Neural progenitor cell (in vitro differentiated cells): ENCODE data around the gene STX1B. TPM values are rescaled to one million over a fixed set of nuclear protein-coding genes. Genes with fewer than 3 reads are reported as not detected.

Experiments used
- DNase-seq: peaks from one replicate; pipeline ENCODE4 v3.0.0-alpha.2; 2016; ENCODE audit warnings: low spot score
- H2AFZ ChIP-seq: fragments of 200-600 bp; sonication (generic); replicated peaks from 2 replicates; pipeline ENCODE4 v1.6.1; 2016; ENCODE audit warnings: antibody characterized with exemption
- H3F3A ChIP-seq: fragments of 200-600 bp; sonication (generic); 2 replicates; pipeline ENCODE4 v1.6.1; 2016; ENCODE audit warnings: antibody characterized with exemption, low read depth
- H3K27ac ChIP-seq: fragments of 200-600 bp; sonication (generic); 2 replicates; pipeline ENCODE4 v1.5.1; 2016; ENCODE audit warnings: mild to moderate bottlenecking
- H3K27me3 ChIP-seq: fragments of 200-600 bp; sonication (generic); 2 replicates; pipeline ENCODE4 v1.6.1; 2016; ENCODE audit warnings: mild to moderate bottlenecking, moderate library complexity
- H3K36me3 ChIP-seq: fragments of 200-600 bp; sonication (generic); 2 replicates; pipeline ENCODE4 v1.5.1; 2016
- H3K4me1 ChIP-seq: fragments of 200-600 bp; sonication (generic); 2 replicates; pipeline ENCODE4 v1.6.1; 2016; ENCODE audit warnings: mixed run types
- H3K4me2 ChIP-seq: fragments of 200-600 bp; sonication (generic); 2 replicates; pipeline ENCODE4 v1.6.1; 2016
- H3K4me3 ChIP-seq: fragments of 200-600 bp; sonication (generic); 2 replicates; pipeline ENCODE4 v1.5.1; 2016
- H3K79me2 ChIP-seq: fragments of 200-600 bp; sonication (generic); 2 replicates; pipeline ENCODE4 v1.6.1; 2016; ENCODE audit warnings: low read depth
- H3K9ac ChIP-seq: fragments of 200-600 bp; sonication (generic); 2 replicates; pipeline ENCODE4 v1.6.1; 2016
- H3K9me3 ChIP-seq: fragments of 200-600 bp; sonication (generic); 2 replicates; pipeline ENCODE4 v1.5.1; 2016; ENCODE audit warnings: low read depth
- H4K20me1 ChIP-seq: fragments of 200-600 bp; sonication (generic); 2 replicates; pipeline ENCODE4 v1.6.1; 2016; ENCODE audit warnings: low read depth
- H3K27ac Mint-ChIP-seq: 3 replicates; pipeline ENCODE4 v1.8.0; 2021; ENCODE audit warnings: mixed read lengths
- H3K27me3 Mint-ChIP-seq: 2 replicates; pipeline ENCODE4 v1.8.0; 2022; ENCODE audit warnings: low read depth, mild to moderate bottlenecking, inconsistent platforms, moderate library complexity, mixed read lengths; ENCODE audit not compliant: insufficient read depth
- H3K36me3 Mint-ChIP-seq: 3 replicates; pipeline ENCODE4 v1.8.0; 2021; ENCODE audit warnings: mixed read lengths
- H3K4me1 Mint-ChIP-seq: 3 replicates; pipeline ENCODE4 v1.8.0; 2021; ENCODE audit warnings: mixed read lengths
- H3K4me3 Mint-ChIP-seq: 3 replicates; pipeline ENCODE4 v1.8.0; 2021; ENCODE audit warnings: mild to moderate bottlenecking, moderate library complexity, mixed read lengths
- H3K9me3 Mint-ChIP-seq: 3 replicates; pipeline ENCODE4 v1.8.0; 2020; ENCODE audit warnings: mixed read lengths
- EZH2 ChIP-seq: fragments of 200-600 bp; sonication (generic); IDR thresholded peaks from 2 replicates; pipeline ENCODE4 v1.6.1; 2017; ENCODE audit warnings: antibody characterized with exemption, mild to moderate bottlenecking, moderate library complexity
- EZH2phosphoT487 ChIP-seq: fragments of 200-600 bp; sonication (generic); IDR thresholded peaks from 2 replicates; pipeline ENCODE4 v1.6.1; 2017; ENCODE audit warnings: antibody characterized with exemption
- total RNA-seq: library from RNA; depleted of rRNA; stranded (reverse); fragments of >200 nt; gene quantifications from 2 replicates; pipeline ENCODE4 v1.2.3, GENCODE V29; 2015; ENCODE audit warnings: low replicate concordance
- TF ChIP-seq, protein P1 (sequence below): fragments of 200-600 bp; sonication (generic); IDR thresholded peaks from 2 replicates; pipeline ENCODE4 v1.5.1; 2017; ENCODE audit warnings: antibody characterized with exemption, mild to moderate bottlenecking

The STX1B gene
- total RNA-seq, 1 donor from 2014 or later, result 7.3 TPM

DNA sequence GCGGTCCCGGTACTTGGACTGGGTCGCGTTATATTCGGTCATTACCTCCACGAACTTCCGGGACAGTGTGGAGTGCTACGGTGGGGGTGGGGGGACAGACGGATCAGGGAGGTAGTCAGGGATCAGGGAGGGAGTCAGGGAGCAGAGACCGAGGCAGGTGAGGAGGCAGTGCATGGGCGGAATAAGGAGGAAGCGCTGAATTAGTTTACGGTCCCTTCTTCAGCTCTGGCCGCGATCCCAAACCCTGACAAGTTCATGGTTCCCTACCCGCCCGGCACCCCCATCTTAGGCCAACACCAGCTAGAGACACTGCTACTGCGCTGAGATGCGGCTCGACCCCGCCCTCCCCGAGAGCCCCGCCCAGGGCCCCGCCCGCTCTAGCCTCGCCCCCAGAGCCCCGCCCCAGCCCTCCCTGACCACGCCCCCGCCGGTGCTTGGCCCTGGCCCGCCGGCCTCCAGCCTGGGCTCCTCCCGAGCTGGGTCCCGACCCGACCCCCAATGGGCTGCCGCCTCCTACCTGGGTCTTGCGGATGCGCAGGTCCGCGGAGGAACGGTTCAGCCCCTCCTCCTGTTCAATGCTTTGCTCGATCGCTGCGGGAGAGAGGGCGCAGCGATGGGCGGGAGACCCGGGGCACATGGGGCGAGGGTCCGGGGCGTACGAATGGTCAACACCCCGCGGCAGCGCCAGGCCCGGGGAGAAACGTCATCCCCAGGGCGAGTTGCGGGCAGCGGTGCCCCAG is 13.3 kb downstream of the STX1B start:
- Histone ChIP-seq H3K9me3 (no peaks in the 10 kb centered on the region), H3K79me2 (no peaks in the 10 kb centered on the region), H3K27ac (no peak overlapping the region), H4K20me1 (no peaks in the 10 kb centered on the region), H3K4me1 (peaks cover 8% of the 10 kb centered on the region), H3K27me3 (peaks cover 36% of the 10 kb centered on the region), H3K4me3 (peak overlapping the region; percentile 55), H3F3A (peaks cover 28% of the 10 kb centered on the region), H2AFZ (peak overlapping the region; percentile 76), H3K4me2 (peak overlapping the region; percentile 94), H3K9ac (no peak overlapping the region), H3K36me3 (no peaks in the 10 kb centered on the region)
- Mint-ChIP-seq H3K9me3 (no peaks in the 10 kb centered on the region), H3K27me3 (peaks cover 8% of the 10 kb centered on the region), H3K36me3 (peaks cover 3% of the 10 kb centered on the region), H3K27ac (no peak overlapping the region), H3K4me1 (peaks cover 6% of the 10 kb centered on the region), H3K4me3 (peak overlapping the region; percentile 75)
- TF ChIP-seq EZH2 (peak; percentile 47), EZH2phosphoT487 (no peak)
- TF ChIP-seq, protein P1, sequence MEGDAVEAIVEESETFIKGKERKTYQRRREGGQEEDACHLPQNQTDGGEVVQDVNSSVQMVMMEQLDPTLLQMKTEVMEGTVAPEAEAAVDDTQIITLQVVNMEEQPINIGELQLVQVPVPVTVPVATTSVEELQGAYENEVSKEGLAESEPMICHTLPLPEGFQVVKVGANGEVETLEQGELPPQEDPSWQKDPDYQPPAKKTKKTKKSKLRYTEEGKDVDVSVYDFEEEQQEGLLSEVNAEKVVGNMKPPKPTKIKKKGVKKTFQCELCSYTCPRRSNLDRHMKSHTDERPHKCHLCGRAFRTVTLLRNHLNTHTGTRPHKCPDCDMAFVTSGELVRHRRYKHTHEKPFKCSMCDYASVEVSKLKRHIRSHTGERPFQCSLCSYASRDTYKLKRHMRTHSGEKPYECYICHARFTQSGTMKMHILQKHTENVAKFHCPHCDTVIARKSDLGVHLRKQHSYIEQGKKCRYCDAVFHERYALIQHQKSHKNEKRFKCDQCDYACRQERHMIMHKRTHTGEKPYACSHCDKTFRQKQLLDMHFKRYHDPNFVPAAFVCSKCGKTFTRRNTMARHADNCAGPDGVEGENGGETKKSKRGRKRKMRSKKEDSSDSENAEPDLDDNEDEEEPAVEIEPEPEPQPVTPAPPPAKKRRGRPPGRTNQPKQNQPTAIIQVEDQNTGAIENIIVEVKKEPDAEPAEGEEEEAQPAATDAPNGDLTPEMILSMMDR, result no peak
- peak; percentile 87 for DNase-seq

DNA sequence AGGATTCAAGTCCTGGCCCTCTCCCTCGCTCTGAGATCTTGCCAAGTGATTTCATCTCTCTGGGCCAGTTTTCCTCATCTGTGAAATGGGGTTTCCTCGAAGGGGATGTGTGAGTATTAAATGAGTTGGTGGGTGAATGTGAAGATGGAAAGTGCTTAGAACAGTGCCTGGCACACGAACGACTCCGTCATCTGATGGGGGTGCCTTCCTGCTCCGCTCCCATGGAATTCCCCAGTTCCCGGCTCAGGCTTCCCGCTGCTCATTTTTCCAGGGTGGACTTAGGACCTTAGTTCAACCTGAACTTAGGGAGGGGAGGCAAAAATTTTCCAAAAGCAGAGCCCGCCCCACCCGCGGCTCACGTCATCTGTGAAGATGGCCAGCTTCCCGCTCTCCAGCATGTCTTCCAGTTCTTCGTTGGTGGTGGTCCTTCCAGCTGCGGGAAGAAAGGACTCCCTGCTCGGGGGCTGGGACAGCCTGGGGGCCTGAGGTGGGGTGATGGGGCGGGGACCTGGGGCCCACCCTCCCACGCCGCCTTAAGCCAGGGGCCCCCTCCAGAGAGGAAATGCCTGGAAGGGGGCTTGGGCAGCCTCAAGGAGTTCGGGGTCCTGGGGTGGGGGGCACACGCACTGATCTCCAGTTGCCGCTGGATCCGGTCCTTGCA is 14.0 kb downstream of the STX1B start:
- H3K36me3 ChIP-seq, result no peaks in the 10 kb centered on the region
- Mint-ChIP-seq H3K27me3 (peaks cover 8% of the 10 kb centered on the region), H3K27ac (no peak overlapping the region), H3K36me3 (peaks cover 3% of the 10 kb centered on the region), H3K4me1 (peaks cover 5% of the 10 kb centered on the region), H3K9me3 (no peaks in the 10 kb centered on the region), H3K4me3 (peak overlapping the region; percentile 75)
- peak overlapping the region; percentile 94 for H3K4me2 ChIP-seq
- H3K4me3 ChIP-seq, result peak overlapping the region; percentile 55
- no peaks in the 10 kb centered on the region for H3K9me3 ChIP-seq
- H3K4me1 ChIP-seq, result peaks cover 8% of the 10 kb centered on the region
- DNase-seq, result no peak
- no peaks in the 10 kb centered on the region for H3K79me2 ChIP-seq
- no peak overlapping the region for H3K9ac ChIP-seq
- no peak overlapping the region for H2AFZ ChIP-seq
- peaks cover 36% of the 10 kb centered on the region for H3K27me3 ChIP-seq
- no peak overlapping the region for H3K27ac ChIP-seq
- TF ChIP-seq, protein P1, result no peak
- TF ChIP-seq EZH2, result no peak
- no peak for TF ChIP-seq EZH2phosphoT487
- H4K20me1 ChIP-seq, result no peaks in the 10 kb centered on the region
- H3F3A ChIP-seq, result peaks cover 28% of the 10 kb centered on the region

DNA sequence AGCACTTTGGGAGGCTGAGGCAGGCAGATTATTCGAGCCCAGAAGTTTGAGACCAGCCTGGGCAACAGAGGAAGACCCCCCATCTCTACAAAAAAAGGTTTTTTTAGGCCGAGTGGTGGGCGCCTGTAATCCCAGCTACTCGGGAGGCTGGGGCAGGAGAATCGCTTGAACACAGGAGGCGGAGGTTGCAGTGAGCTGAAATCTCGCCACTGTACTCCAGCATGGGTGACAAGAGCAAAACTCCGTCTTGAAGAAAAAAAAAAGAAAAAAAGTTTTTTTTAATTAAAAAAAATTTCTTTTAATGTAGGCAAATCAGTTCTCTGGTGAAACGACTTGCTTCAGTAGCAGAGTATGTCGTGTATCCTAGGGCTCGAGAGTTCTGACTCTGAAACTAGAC is 14.5 kb downstream of the STX1B start:
- H3K79me2 ChIP-seq, result no peaks in the 10 kb centered on the region
- H3K9ac ChIP-seq, result no peak overlapping the region
- peaks cover 5% of the 10 kb centered on the region for H3K4me1 Mint-ChIP-seq
- no peak overlapping the region for H3K27ac ChIP-seq
- H3K36me3 Mint-ChIP-seq, result peaks cover 3% of the 10 kb centered on the region
- no peak overlapping the region for H3K4me2 ChIP-seq
- no peaks in the 10 kb centered on the region for H4K20me1 ChIP-seq
- no peak overlapping the region for H3K4me3 ChIP-seq
- peaks cover 36% of the 10 kb centered on the region for H3K27me3 ChIP-seq
- H3K9me3 ChIP-seq, result no peaks in the 10 kb centered on the region
- no peaks in the 10 kb centered on the region for H3K9me3 Mint-ChIP-seq
- no peaks in the 10 kb centered on the region for H3K36me3 ChIP-seq
- no peak for DNase-seq
- peaks cover 8% of the 10 kb centered on the region for H3K27me3 Mint-ChIP-seq
- H3K4me1 ChIP-seq, result peaks cover 8% of the 10 kb centered on the region
- H3K27ac Mint-ChIP-seq, result no peak overlapping the region
- peak overlapping the region; percentile 73 for H3K4me3 Mint-ChIP-seq
- H3F3A ChIP-seq, result peaks cover 28% of the 10 kb centered on the region
- TF ChIP-seq EZH2, result no peak
- TF ChIP-seq, protein P1, result no peak
- no peak for TF ChIP-seq EZH2phosphoT487
- no peak overlapping the region for H2AFZ ChIP-seq
